NCI-H748 treated with DMSO at 0.1 percent for 48 hours (cell line): ENCODE results near the gene C1QTNF8.

Experiments used
- DNase-seq: peaks from one replicate; lab custom pipeline; 2025; lab: John Stamatoyannopoulos, UW

The C1QTNF8 gene

DNA sequence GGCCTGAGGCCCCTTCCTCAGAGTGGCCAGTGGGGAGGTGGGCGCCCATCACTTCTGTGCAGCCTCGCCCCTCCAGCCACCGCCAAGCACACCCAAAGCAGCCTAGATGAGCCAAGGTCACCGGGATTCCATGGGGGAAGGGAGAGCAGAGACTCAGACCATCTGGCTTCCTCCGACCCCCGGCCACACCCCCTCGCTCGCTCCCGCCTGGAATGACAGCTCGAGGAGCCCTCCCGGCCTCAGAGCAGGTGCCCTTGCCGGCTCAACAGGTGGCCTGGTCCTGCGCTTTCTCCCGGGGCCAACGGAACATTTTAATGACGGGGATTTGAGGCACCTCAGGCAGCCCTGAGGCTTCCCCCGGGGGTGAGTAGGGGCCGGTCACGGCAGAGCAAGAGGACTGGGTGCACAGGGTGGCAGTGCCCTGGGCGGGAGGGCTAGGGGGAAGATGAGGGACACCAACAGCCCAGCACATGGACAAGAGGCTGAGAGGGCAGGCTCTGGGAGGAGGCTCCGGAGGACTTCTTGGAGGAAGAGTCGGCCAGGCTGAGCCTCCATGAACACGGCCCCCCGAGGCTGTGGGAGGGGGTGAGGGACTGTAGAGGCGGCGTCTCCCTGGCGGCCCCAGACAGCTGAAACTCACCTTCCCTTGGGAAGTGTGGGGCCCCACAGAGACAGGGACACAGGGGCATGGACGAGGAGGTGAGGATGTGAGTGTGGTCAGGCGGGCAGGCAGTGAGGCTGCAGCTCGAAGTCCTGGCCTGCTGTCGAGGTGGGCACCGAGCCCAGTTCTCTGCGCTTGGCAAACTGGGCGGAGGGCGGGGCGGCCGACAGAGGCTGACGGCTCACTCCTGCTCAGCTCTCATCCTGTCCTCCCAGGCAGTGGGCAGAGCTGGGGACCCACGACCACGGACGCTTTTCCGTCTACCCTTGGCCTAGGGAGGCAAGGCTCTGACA lies 12.5 kb upstream of the C1QTNF8 start:
- no peak for DNase-seq

DNA sequence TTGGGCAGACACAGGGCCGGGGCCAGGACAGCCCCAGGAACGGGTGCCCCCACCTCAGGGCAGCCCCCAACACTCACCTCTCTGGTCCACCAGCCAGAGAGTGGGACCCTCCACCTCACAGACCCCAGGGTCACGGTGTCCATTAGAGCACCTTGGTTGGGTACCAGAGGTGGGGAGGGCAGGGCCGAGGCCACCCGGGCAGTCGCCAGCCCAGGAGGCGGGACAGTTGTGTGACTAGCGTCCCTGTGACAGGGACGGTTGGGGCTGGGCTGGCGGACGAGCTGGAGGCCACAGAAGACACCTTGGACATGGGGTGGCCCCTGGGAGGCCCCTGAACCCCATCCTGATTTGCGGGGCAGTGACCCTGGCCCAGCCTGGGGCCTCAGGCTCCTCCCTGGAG lies 11.7 kb upstream of the C1QTNF8 start:
- no peak for DNase-seq

DNA sequence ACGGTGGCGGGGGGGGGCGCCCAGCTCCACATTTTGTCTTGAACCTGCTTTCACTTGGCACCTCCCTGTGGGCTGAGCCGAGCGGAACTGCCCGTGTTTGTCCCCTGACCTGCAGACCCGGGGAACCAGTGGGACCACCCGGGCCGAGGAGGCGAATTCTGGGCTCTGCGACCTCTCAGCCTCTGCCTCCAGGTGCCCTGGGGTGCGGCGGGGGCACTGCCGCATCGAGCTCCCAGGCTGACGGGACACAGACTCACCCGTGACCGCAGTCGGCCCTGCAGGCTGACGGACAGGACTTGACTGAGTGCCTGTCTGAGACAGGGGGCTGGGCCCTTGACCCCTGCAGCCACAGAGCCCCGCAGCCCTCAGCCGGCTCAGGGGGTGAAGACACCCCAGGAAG lies 11.1 kb upstream of the C1QTNF8 start:
- DNase-seq, result no peak

- DNase-seq, result no peak
Observed at GRCh38 chr16:1106659-1107058, 10.6 kb upstream of the C1QTNF8 start.

DNA sequence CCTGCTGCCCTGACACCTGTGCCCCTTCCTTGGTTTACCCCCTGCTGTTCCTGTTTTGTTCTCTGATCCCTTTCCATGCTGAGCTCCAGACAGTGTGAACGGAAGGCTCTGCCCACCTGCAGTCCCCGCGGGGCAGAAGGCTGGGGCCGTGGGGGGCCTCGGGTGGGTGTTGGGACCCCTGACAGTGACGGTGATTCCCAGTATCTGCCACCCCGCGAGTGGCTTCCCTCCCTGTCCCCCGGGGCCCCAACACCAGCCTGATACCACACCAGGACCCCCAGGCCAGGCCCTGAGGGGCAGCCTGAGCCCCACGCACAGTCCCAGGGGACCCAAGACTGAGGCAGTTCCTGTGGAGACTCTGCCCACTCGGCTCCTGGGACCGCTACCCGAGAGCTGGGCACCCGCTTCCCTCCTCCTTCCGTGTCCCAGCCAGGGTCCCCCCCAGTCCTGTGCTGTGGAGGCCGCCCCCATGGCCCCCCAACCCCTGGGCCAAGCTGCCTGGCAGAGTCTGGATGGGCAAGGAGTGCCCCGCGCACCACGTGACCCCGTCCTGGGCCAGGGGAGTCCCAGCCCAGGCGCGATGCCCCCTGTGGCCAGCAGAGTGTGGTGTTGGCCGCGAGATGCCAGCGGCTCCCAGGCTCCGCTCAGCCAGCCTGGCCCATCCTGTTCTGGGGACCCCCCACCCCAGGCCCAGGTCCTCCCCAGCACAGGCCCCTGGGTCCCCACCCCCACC lies 10.0 kb upstream of the C1QTNF8 start:
- peak; percentile 2 for DNase-seq

DNA sequence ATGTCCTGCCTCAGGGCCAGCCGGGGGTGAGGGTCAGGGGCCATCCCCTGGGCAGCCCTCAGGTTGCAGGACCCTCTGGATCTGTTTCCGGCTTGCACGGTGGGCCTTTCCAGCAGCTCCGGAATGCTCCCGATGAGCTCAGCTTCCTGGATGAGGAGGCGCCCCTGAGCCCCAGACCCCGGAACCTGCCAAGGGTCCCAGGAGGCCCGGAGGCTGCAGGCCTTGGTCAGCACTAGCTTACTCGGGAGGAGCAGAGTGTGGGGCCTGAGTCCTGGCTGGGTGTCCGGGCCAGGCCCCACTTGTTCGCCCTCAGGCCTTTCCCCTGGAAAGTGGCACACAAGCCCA lies 7.6 kb upstream of the C1QTNF8 start:
- no peak for DNase-seq

- no peak for DNase-seq
Observed at GRCh38 chr16:1102921-1103635, 7.0 kb upstream of the C1QTNF8 start.

DNA sequence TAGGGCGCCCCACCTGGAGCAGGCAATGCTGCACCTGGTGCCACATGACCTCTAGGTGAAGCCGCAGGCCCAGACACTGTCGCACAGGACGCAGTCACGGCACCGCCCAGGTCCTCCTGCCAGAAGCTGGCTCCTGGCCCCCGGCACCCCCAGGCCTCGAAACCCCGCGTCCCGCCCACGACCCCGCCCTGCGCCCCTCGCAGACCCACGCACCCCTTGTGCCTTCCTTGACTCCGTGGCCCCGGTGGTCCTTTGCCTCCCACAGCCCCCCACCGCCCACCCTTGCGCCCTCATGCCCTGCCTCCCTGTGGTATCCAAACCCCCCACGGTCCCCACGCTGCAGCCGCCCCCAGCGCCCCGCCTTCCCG lies 6.3 kb upstream of the C1QTNF8 start:
- DNase-seq, result no peak

- DNase-seq, result no peak
Observed at GRCh38 chr16:1101573-1102332, 5.7 kb upstream of the C1QTNF8 start.

DNA sequence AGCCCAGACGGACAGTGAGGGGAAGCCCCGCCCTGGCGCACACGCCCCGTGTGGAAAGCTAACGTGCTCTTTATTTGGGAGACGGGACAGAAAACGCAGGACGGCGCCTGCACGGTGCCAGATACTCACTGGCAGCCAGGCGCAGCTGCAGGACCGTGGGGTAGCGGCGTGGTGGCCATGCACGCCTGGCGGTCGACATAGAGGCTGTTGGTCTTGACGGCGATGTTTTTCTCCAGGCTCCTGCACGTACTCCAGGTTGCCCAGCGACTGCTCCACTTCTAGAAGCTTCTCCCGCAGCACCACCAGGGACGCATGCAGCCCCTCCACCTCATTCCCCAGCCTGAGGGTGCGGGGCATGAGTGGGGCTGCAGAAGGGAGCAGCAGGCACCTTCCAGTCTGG lies 5.1 kb upstream of the C1QTNF8 start:
- no peak for DNase-seq

DNA sequence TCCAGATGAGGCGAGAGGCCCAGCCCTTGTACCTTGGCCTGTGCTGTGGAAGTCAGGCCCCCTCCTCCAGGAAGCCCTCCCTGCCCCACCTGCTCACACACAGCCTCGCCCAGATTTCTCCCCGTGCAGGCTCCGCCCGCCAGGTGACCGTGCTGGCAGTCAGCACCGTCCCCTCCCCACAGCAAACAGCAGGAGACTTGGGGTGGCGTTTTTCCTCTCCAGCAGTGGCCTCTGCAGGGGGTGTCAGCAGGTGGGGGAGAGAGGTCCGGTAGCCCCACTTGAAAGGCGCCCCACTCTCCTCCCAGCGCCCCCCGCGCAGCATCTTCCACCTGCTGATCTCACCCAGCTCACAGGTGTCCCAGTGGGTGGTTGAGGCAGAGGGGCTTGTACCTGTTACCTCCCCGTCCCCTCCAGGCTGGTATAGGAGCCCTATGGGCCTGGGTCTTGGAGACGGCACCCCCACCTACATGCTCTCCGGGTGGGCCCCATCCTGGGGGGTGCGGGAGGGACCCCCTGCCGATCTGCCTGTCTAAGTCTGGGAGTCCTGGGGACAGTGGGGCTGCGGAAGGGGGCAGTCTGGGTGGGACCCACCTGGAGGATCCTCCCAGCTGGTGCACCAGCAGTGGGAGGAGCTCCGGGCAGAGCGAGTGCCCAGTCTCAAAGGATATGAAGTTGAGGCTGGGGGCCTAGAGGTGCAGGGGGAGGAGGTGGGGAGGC lies 4.2 kb upstream of the C1QTNF8 start:
- DNase-seq, result no peak

DNA sequence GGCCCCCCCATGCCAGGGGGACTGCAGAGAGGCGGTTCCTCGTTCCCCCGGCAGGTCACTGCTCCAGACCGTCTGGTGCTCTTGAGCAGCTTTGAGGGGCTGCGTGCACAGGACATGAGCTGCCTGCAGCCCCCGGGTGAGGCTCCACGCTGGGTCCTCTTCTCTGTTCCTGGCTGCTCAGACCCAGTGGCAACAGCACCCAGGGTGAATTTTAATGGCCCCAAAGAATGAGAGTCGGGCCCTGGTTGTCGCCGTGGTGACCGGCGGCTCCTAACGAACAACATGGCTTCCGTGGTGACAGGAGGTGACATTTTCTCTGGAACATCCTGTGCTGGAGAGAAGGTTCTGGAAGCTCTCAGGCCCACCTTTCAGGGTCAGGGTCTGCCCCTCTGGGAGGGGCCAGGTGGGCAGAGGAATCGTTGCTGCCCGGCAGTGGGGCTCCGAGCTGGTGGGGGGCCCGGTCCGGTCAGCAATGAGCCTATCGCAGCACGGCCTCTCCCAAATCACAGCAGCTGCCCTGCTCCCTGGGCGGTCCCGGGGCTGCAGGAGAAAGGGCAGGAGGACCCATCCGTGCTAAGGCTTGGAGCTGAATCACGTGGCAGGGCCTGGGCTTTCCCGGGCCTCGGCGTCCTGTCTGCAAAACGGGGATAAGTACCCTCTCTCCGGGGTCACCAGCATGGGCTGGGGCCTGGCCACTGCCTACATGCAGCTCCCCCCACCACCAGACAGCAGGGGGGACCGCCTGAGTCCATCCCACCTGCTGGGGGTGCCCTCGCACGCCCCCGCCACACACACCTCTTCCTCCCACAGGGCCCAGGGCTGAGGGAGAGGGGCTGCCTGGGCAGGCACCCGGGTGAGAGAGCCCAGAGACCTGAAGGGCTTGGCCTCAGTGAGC lies 3.4 kb upstream of the C1QTNF8 start:
- no peak for DNase-seq

DNA sequence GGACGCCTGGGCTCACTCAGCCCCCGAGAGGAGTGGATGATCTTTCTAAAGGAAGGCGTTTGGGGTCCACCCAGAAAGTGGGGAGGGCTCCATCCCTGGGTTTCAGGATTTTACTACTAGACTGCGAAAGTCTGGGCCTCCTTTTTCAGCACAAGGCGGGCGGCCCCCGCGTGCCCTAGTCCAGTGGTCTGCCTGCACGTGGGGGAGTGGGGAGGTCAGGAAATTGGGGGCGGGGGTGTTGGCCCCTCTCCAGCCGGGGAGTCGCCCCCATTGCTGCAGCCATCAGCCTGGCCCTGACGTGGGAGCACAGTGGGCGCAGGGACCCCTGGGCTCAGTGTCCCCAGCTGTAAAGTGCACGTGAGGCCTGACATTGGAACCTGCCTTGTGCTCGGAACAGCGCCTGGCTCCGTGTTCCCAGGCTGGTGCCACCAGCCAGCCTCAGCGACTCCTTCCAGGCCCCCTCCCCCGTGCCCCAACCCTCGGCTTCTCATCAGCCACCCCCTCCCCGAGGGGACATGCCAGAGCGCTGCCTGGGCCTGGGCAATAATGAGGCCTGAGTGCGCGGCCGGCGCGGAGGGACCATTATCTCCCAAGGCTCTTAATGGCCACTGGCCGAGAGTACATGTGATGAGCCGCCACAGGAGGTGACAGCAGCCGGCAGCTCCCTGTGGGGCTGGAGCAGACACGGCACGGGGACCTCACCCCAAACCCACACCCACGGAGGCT lies 2.4 kb upstream of the C1QTNF8 start:
- DNase-seq, result no peak

DNA sequence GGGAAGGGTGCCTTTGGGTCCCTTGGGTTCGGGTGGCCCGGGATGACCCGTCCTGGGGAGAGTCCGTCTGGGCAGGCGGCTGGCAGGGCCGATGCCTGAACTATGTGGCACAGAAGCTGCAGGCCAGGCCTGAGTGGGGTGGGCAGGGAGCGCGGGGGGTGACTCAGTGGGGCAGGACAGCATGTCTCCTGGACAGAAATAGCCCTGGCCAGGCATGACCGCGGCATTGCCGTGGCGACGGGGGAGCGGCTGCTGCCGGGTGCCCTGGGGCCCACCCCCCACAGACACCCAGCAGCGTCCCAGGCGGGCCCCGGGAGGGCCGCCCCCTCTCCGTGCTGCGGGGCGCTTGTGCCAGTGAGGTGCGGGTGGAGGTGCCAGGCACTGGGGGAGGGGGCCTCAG lies 1.8 kb upstream of the C1QTNF8 start:
- DNase-seq, result no peak

- DNase-seq, result no peak
Observed at GRCh38 chr16:1097156-1097555, 1.1 kb upstream of the C1QTNF8 start.

- no peak for DNase-seq
Observed at GRCh38 chr16:1095450-1096168, 435 bp downstream of the C1QTNF8 start.

GRCh38 chr16:1094601-1095449 lies 1.2 kb downstream of the C1QTNF8 start:
- DNase-seq, result no peak

- DNase-seq, result no peak
Observed at GRCh38 chr16:1094124-1094479, 1.9 kb downstream of the C1QTNF8 start.
